ENCODE data around the gene STK10. TPM values are rescaled to one million over a fixed set of nuclear protein-coding genes. Genes with fewer than 3 reads are reported as not detected.

Gene STK10
- total and polyA plus RNA-seq, 9 of the 15 experiments (the other 6 are each of a cell fraction or from before 2014, with no cell fraction given): 0.30 to 6.7 (median 2.4) TPM

DNA sequence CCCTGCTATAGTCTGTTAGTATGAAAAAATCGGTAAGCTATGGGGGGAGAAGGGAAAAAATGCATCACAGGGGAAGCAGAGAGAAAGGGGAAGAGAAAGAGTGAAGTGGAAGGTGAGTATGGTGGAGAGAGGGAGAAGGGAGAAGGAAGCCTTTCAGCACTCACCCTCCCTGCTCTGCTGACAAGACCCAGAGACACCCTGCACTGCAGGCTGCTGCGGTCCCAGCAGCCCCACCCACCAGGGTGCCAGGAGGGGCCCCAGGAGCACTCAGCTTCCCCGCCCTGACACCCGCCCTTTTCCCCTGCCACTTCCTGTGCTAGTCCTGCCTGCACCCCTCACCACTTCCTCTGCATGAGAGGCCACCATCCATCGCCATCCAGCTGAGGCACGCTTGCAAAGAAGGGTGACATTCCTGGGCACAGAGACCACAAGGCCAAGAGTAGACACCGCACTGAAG lies 12.7 kb downstream of the STK10 start:
- Histone ChIP-seq H2AFZ (ENCODE audit: low read depth, low read length) (no peak overlapping the region), H3K9ac (ENCODE audit: insufficient read depth in 1 of 2, low read depth in 2 of 2, low read length in 2 of 2) (peak overlapping the region in 1 of 2 experiments; percentile 47; a peak in 1 of 4 replicates), H3K27me3 (ENCODE audit: control insufficient read depth in 2 of 2, insufficient read depth in 2 of 2, low read length in 2 of 2) (peaks cover 0 to 7% of the 10 kb centered on the region in 2 experiments; a peak in 2 of 5 replicates), H3K4me1 (replicated peaks in 1 of 2; ENCODE audit: control insufficient read depth in 2 of 2, insufficient read depth in 2 of 2, low read length in 2 of 2) (peaks cover 6 to 25% of the 10 kb centered on the region in 2 experiments; a peak in 4 of 5 replicates), H3K4me3 (no peak overlapping the region), H3K4me2 (ENCODE audit: insufficient read depth, low read length) (no peak overlapping the region), H4K20me1 (replicated peaks; ENCODE audit: control insufficient read depth, insufficient read depth, low read length) (no peaks in the 10 kb centered on the region), H3K9me3 (replicated peaks; ENCODE audit: control insufficient read depth, insufficient read depth, low read depth, low read length) (no peaks in the 10 kb centered on the region), H3K36me3 (ENCODE audit: control insufficient read depth, insufficient read depth, low read length) (no peaks in the 10 kb centered on the region), H3K79me2 (ENCODE audit: control insufficient read depth, insufficient read depth, low read length) (no peaks in the 10 kb centered on the region), H3K9me1 (ENCODE audit: control insufficient read depth, insufficient read depth, low read length) (no peaks in the 10 kb centered on the region), H3K27ac (ENCODE audit: extremely low read depth, low read depth, low read length) (no peak overlapping the region)
- POLR2A ChIA-PET: interaction anchor here (1.1 to 1.5 kb wide), 2 partner anchors 13 to 52 kb away, joined by 3 to 4 read pairs; no protein-coding TSS in a partner anchor
- FAIRE-seq (no peak), ATAC-seq (no peak), DNase-seq (ENCODE audit: extremely low read depth in 1 of 4, low spot score in 3 of 4) (peak in 2 of 4 experiments; percentile 39 to 43)
- 40% methylated on average over 4 of the region's 7 CpGs for WGBS (ENCODE audit: insufficient coverage, low coverage, missing lambda C conversion rate)
- intact Hi-C loops (cut with micrococcal nuclease): no loop called here
- in situ Hi-C loops (cut with MboI): no loop called here
- TF ChIP-seq, protein P1, sequence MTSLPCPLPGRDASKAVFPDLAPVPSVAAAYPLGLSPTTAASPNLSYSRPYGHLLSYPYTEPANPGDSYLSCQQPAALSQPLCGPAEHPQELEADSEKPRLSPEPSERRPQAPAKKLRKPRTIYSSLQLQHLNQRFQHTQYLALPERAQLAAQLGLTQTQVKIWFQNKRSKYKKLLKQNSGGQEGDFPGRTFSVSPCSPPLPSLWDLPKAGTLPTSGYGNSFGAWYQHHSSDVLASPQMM (CRISPR knock-in tag; IDR thresholded peaks at IDR 0.05): no peak
- TF ChIP-seq CSDE1 (IDR thresholded peaks at IDR 0.05) (no peak), BHLHE40 (IDR thresholded peaks at IDR 0.05; ENCODE audit: low read length) (no peak), GABPA (tag; conservative IDR thresholded peaks at IDR 0.05; ENCODE audit: low read depth) (peak; percentile 39; the same call in 1 of the 2 replicates)
- CTCF ChIA-PET (ENCODE audit: low intra/inter-chr PET ratio): no interaction called here
- BruUV-seq (replicated peaks): no TSS peak

DNA sequence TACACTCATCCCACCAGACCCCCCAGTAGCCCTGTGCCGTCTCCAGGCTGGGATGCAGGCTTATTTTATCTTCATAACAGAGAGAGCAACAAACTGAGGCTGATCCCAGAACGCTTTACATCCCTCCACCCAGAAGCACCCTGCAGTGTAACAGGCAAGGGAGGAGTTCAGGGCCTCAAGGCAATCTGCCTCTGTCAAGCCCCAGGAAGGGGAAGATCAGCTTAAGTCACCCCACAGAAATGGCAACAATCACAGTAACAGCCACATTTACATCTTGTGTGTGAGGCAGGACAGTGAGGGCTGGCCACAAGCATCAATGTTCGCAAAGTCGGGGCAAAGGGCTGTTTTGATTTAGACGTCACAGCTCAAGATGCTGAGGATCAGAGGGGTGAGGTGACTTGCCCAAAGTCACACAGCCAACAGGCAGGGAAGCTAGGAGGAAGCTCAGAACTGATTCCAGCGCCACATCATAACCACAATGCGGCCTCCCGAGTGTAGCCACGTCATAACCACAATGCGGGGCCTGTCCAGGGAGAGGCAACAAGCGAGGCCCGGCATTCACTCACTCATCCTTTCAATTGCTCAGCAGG lies 14.4 kb downstream of the STK10 start:
- Histone ChIP-seq H3K27me3 (ENCODE audit: control insufficient read depth in 2 of 2, insufficient read depth in 2 of 2, low read length in 2 of 2) (peaks cover 0 to 8% of the 10 kb centered on the region in 2 experiments; a peak in 2 of 5 replicates), H3K9me1 (ENCODE audit: control insufficient read depth, insufficient read depth, low read length) (no peaks in the 10 kb centered on the region), H3K9me3 (replicated peaks; ENCODE audit: control insufficient read depth, insufficient read depth, low read depth, low read length) (no peaks in the 10 kb centered on the region), H4K20me1 (replicated peaks; ENCODE audit: control insufficient read depth, insufficient read depth, low read length) (no peaks in the 10 kb centered on the region), H3K36me3 (ENCODE audit: control insufficient read depth, insufficient read depth, low read length) (no peaks in the 10 kb centered on the region), H3K4me3 (no peak overlapping the region), H3K9ac (ENCODE audit: insufficient read depth in 1 of 2, low read depth in 2 of 2, low read length in 2 of 2) (no peak overlapping the region), H3K4me1 (replicated peaks in 1 of 2; ENCODE audit: control insufficient read depth in 2 of 2, insufficient read depth in 2 of 2, low read length in 2 of 2) (peaks cover 4 to 21% of the 10 kb centered on the region in 2 experiments; a peak in 4 of 5 replicates), H3K27ac (ENCODE audit: extremely low read depth, low read depth, low read length) (no peak overlapping the region), H3K79me2 (ENCODE audit: control insufficient read depth, insufficient read depth, low read length) (no peaks in the 10 kb centered on the region), H3K4me2 (ENCODE audit: insufficient read depth, low read length) (no peak overlapping the region), H2AFZ (ENCODE audit: low read depth, low read length) (no peak overlapping the region)
- in situ Hi-C loops (cut with MboI): no loop called here
- WGBS (ENCODE audit: insufficient coverage, low coverage, missing lambda C conversion rate): 53% methylated on average over 12 of the region's 12 CpGs
- intact Hi-C loops (cut with micrococcal nuclease): no loop called here
- no peak for ATAC-seq
- no peak for DNase-seq (ENCODE audit: extremely low read depth in 1 of 4, low spot score in 3 of 4)
- no TSS peak for BruUV-seq (replicated peaks)
- CTCF ChIA-PET (ENCODE audit: low intra/inter-chr PET ratio): no interaction called here
- POLR2A ChIA-PET: interaction anchor here (0.8 to 1.0 kb wide), 2 partner anchors 10 to 18 kb away, joined by 3 read pairs; no protein-coding TSS in a partner anchor
- FAIRE-seq: no peak
- TF ChIP-seq HNRNPK (IDR thresholded peaks at IDR 0.05; ENCODE audit: low read depth, low read length, poor library complexity, severe bottlenecking): no peak
- TF ChIP-seq, protein P2, sequence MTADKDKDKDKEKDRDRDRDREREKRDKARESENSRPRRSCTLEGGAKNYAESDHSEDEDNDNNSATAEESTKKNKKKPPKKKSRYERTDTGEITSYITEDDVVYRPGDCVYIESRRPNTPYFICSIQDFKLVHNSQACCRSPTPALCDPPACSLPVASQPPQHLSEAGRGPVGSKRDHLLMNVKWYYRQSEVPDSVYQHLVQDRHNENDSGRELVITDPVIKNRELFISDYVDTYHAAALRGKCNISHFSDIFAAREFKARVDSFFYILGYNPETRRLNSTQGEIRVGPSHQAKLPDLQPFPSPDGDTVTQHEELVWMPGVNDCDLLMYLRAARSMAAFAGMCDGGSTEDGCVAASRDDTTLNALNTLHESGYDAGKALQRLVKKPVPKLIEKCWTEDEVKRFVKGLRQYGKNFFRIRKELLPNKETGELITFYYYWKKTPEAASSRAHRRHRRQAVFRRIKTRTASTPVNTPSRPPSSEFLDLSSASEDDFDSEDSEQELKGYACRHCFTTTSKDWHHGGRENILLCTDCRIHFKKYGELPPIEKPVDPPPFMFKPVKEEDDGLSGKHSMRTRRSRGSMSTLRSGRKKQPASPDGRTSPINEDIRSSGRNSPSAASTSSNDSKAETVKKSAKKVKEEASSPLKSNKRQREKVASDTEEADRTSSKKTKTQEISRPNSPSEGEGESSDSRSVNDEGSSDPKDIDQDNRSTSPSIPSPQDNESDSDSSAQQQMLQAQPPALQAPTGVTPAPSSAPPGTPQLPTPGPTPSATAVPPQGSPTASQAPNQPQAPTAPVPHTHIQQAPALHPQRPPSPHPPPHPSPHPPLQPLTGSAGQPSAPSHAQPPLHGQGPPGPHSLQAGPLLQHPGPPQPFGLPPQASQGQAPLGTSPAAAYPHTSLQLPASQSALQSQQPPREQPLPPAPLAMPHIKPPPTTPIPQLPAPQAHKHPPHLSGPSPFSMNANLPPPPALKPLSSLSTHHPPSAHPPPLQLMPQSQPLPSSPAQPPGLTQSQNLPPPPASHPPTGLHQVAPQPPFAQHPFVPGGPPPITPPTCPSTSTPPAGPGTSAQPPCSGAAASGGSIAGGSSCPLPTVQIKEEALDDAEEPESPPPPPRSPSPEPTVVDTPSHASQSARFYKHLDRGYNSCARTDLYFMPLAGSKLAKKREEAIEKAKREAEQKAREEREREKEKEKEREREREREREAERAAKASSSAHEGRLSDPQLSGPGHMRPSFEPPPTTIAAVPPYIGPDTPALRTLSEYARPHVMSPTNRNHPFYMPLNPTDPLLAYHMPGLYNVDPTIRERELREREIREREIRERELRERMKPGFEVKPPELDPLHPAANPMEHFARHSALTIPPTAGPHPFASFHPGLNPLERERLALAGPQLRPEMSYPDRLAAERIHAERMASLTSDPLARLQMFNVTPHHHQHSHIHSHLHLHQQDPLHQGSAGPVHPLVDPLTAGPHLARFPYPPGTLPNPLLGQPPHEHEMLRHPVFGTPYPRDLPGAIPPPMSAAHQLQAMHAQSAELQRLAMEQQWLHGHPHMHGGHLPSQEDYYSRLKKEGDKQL (CRISPR knock-in tag; IDR thresholded peaks at IDR 0.05; ENCODE audit: borderline replicate concordance): no peak
- no peak for TF ChIP-seq CHD1 (IDR thresholded peaks at IDR 0.05; ENCODE audit: low read length)
- TF ChIP-seq RBM25 (IDR thresholded peaks at IDR 0.05; ENCODE audit: low read depth, low read length, severe bottlenecking): peak; percentile 82
- TF ChIP-seq SMARCA5 (IDR thresholded peaks at IDR 0.05): 0 out of 2 replicates have a peak, but pooled peaks have one; percentile 64
